Thoracic aorta (tissue), 2 donors: Measurements from ENCODE around the gene TOR2A. TPM values are rescaled to one million over a fixed set of nuclear protein-coding genes. Genes with fewer than 3 reads are reported as not detected.

Source experiments
- ATAC-seq: fragments of 150-250 bp; one replicate; pipeline ENCODE4 v1.8.0; 2017; ENCODE audit warnings: low read depth; ENCODE audit not compliant: insufficient number of reproducible peaks, low FRiP score
- DNase-seq: peaks from one replicate; pipeline ENCODE4 v3.0.0-alpha.2; 2020; ENCODE audit warnings: low spot score
- H3K27ac ChIP-seq, 2 donors: fragments of 200-600 bp; sonication (generic); 1 replicate in 1 of 2; 2 replicates in 1 of 2; pipeline ENCODE4 v1.5.1; 2016; ENCODE audit warnings: mild to moderate bottlenecking in 2 of 2, moderate library complexity in 2 of 2
- H3K27me3 ChIP-seq: fragments of 200-600 bp; sonication (generic); replicated peaks from 2 replicates; pipeline ENCODE4 v1.6.0; 2016; ENCODE audit warnings: mild to moderate bottlenecking; ENCODE audit not compliant: insufficient read depth
- H3K36me3 ChIP-seq: fragments of 200-600 bp; sonication (generic); one replicate; pipeline ENCODE4 v1.5.1; 2016
- H3K4me1 ChIP-seq, 2 donors: fragments of 200-600 bp; sonication (generic); 1 replicate in 1 of 2; 2 replicates in 1 of 2; pipeline versions ENCODE4 v1.5.1 to v1.6.0; 2016; ENCODE audit warnings: low read depth in 2 of 2, mild to moderate bottlenecking in 1 of 2; ENCODE audit not compliant: control insufficient read depth in 1 of 2
- H3K4me3 ChIP-seq: fragments of 200-600 bp; sonication (generic); 2 replicates; pipeline ENCODE4 v1.5.1; 2016; ENCODE audit warnings: mild to moderate bottlenecking
- H3K9me3 ChIP-seq: fragments of 200-600 bp; sonication (generic); 2 replicates; pipeline ENCODE4 v1.5.1; 2016
- total RNA-seq, 2 donors: library from RNA; depleted of rRNA; stranded (reverse); fragments of >200 nt; gene quantifications; one replicate each; pipeline versions ENCODE4 v1.1.0 to v1.2.3, GENCODE V29; 2016
- TF ChIP-seq, protein P1 (sequence below): fragments of 200-600 bp; sonication (generic); IDR thresholded peaks from one replicate; pipeline ENCODE4 v1.5.1; 2019; ENCODE audit warnings: antibody characterized with exemption

The TOR2A gene
- total RNA-seq, 2 donors from 2014 or later = 14.5 to 16.9 TPM

DNA sequence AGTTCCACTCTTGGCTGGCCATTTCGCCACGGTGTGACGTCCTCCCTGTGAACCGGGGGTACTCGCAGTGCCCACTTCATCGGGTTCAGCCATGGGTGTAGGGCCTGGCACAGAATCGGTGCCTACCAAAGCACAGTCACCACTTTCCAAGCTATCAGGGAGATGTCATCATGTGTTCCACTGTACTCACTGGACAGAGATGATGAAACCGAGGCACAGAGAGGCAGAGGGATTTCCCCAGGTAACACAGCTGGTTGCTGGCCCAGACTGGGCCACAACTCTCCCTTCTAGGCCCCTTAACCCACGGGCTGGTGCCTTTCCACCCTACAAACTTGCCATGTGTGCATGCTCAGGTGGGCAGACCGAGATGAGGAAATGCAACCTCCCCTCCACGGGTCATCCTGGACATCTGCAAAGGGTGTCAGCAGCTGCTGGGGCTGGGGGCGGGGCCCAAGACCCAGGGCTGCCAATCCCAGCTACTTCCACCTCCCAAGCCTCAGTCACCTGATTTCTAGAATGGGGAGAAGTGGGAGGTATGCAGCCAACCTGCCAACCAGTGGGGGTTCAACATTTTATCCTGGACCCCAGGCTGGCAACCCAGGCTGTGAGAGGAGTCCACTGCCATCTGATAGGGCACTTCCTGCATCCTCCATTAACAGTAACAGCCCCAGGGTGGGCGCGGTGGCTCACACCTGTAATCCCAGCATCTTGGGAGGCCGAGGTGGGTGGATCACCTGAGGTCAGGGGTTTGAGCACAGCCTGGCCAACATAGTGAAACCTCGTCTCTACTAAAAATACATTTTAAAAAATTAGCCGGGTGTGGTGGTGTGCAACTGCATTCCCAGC is 44.3 kb upstream of the TOR2A start:
- DNase-seq (no peak), ATAC-seq (no peak)
- H3K27ac ChIP-seq = peak overlapping the region in 1 of 2 donors; percentile 20
- H3K9me3 ChIP-seq = no peaks in the 10 kb centered on the region
- H3K4me3 ChIP-seq = no peak overlapping the region
- no peaks in the 10 kb centered on the region for H3K36me3 ChIP-seq
- no peaks in the 10 kb centered on the region for H3K27me3 ChIP-seq
- H3K4me1 ChIP-seq = no peaks in the 10 kb centered on the region
- TF ChIP-seq, protein P1, sequence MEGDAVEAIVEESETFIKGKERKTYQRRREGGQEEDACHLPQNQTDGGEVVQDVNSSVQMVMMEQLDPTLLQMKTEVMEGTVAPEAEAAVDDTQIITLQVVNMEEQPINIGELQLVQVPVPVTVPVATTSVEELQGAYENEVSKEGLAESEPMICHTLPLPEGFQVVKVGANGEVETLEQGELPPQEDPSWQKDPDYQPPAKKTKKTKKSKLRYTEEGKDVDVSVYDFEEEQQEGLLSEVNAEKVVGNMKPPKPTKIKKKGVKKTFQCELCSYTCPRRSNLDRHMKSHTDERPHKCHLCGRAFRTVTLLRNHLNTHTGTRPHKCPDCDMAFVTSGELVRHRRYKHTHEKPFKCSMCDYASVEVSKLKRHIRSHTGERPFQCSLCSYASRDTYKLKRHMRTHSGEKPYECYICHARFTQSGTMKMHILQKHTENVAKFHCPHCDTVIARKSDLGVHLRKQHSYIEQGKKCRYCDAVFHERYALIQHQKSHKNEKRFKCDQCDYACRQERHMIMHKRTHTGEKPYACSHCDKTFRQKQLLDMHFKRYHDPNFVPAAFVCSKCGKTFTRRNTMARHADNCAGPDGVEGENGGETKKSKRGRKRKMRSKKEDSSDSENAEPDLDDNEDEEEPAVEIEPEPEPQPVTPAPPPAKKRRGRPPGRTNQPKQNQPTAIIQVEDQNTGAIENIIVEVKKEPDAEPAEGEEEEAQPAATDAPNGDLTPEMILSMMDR = no peak

DNA sequence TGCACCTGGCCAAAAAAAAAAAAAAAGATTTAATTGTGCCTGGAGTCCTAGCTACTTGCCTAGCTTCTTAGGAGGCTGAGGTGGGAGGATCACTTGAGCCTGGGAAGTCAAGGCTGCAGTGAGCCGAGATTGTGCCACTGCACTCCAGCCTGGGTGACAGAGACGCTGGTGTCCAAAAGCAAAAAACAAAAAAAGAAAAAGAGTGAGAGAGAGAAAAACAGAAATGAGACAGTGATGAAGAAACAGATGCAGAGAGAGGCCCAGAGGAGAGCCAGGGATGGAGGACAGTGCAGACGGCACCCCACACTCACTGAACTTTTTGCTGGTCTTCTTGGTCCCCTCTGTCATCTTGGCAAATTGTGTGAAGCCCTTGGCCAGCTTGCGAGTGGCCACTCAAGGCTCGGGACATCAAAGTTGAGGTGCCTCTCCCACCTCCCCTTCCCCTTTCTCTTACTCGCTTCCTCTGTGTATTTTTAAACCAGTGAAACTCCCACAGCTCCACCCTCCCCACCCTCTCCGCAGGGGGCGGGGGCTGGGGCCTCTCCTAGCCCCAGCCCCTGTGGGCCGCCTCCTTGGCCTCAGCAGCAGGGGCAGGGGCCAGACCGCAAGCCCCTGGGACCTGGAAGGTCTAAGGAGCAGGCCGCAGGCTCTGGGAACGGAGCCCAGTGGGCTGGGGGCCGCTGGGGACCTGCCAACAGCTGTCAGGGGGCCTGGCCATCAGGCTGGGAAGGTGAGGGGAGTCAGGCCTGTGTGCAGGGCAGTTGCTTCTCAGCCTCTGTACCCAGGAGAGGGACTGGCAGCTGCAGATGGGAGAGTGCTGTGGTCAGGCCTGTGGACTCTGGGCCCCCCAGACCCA is 43.4 kb upstream of the TOR2A start, which contains the start of gene SH2D3C:
SH2D3C (minus strand) TSS at position 387 of the 856 bp plus-strand sequence; CDS start at position 348, 39 bp downstream.
- Histone ChIP-seq H3K36me3 (no peaks in the 10 kb centered on the region), H3K4me1 (no peaks in the 10 kb centered on the region), H3K27me3 (no peaks in the 10 kb centered on the region), H3K27ac (peak within 1 kb of the TSS in 1 of 2 donors; percentile 20), H3K9me3 (no peaks in the 10 kb centered on the region), H3K4me3 (peak within 1 kb of the TSS; percentile 45)
- DNase-seq = no peak
- ATAC-seq = no peak
- TF ChIP-seq, protein P1 = no peak

DNA sequence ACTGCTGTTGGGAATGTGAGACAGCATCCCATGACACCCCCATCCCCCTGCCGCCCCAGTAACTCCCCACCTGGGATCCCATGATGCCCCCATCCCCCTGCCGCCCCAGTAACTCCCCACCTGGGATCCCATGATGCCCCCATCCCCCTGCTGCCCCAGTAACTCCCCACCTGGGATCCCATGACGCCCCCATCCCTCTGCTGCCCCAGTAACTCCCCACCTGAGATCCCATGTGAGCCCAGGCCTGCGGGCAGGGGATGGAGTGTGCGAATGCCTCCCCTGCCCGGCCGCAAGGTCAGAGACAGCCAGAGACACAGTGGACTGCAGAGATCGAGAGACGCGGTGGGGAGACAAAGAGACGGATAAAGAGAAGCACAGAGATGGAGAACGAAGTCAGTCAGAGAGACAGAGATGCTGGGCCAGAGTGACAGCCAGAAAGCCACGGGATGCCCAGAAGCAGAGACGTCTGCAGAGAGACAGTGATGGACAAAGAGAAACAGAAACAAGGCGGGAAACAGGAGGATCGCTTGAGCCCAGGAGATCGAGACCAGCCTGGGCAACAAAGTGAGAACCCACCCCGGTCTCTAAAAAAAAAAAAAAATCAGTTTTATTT is 42.4 kb upstream of the TOR2A start:
- ATAC-seq (no peak), DNase-seq (no peak)
- H3K4me3 ChIP-seq = peak overlapping the region; percentile 45
- H3K27me3 ChIP-seq = no peaks in the 10 kb centered on the region
- H3K27ac ChIP-seq = no peak overlapping the region
- no peaks in the 10 kb centered on the region for H3K36me3 ChIP-seq
- no peaks in the 10 kb centered on the region for H3K4me1 ChIP-seq
- no peaks in the 10 kb centered on the region for H3K9me3 ChIP-seq
- TF ChIP-seq, protein P1 = no peak

DNA sequence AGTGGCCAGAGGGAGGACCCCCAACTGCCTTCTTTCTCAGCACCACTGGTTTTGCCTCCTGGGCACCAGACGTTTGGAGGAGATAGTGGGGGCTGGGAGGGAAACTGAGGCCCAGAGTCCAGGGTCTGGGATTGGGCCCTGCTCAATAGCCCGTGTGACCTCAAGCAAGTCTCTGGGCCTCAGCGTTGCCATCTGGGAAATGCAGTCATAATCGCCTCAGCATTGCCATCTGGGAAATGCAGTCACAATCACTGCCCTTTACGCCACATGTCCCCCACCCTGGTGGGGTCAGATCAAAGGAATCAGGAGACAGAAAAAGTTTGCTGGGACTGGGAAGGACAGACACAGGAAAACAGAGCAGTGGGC is 41.8 kb upstream of the TOR2A start:
- Histone ChIP-seq H3K36me3 (no peaks in the 10 kb centered on the region), H3K4me3 (peak overlapping the region; percentile 18), H3K4me1 (no peaks in the 10 kb centered on the region), H3K27me3 (no peaks in the 10 kb centered on the region), H3K27ac (no peak overlapping the region), H3K9me3 (no peaks in the 10 kb centered on the region)
- ATAC-seq (no peak), DNase-seq (no peak)
- TF ChIP-seq, protein P1 = no peak
